Esophagus muscularis mucosa (tissue), 4 donors: Measurements from ENCODE around the gene DUOXA2. TPM values are rescaled to one million over a fixed set of nuclear protein-coding genes. Genes with fewer than 3 reads are reported as not detected.
A peak's percentile ranks its signal among the peaks of the same experiment; 100 is the strongest.

Source experiments
- DNase-seq: peaks from one replicate; pipeline ENCODE4 v3.0.0-alpha.2; 2017; ENCODE audit errors: extremely low spot score
- H3K27ac ChIP-seq, 4 donors: fragments of 200-600 bp; sonication (generic); replicated peaks in 1 of 4; 1 replicate in 3 of 4; 2 replicates in 1 of 4; pipeline ENCODE4 v1.5.1; 2016 to 2019; ENCODE audit warnings: mild to moderate bottlenecking in 1 of 4
- H3K27me3 ChIP-seq, 4 donors: fragments of 200-600 bp; sonication (generic); one replicate each; pipeline versions ENCODE4 v1.5.1 to v1.6.0; 2016 to 2019
- H3K36me3 ChIP-seq, 4 donors: fragments of 200-600 bp; sonication (generic); one replicate each; pipeline ENCODE4 v1.5.1; 2016 to 2019
- H3K4me1 ChIP-seq, 4 donors: fragments of 200-600 bp; sonication (generic); one replicate each; pipeline ENCODE4 v1.5.1; 2016 to 2019
- H3K4me3 ChIP-seq, 4 donors: fragments of 200-600 bp; sonication (generic); 1 replicate in 2 of 4; 2 replicates in 2 of 4; pipeline ENCODE4 v1.5.1; 2016 to 2019; ENCODE audit warnings: mild to moderate bottlenecking in 4 of 4, moderate library complexity in 1 of 4
- H3K9me3 ChIP-seq, 4 donors: fragments of 200-600 bp; sonication (generic); 1 replicate in 3 of 4; 2 replicates in 1 of 4; pipeline ENCODE4 v1.5.1; 2016 to 2019
- EP300 ChIP-seq: sonication (generic); formaldehyde crosslinking; IDR thresholded peaks from one replicate; pipeline ENCODE4 v1.6.1; 2017; ENCODE audit warnings: antibody characterized with exemption
- POLR2A ChIP-seq: fragments of 450-650 bp; IDR thresholded peaks from one replicate; pipeline ENCODE4 v1.6.1; 2017; ENCODE audit warnings: antibody characterized with exemption, moderate library complexity, mild to moderate bottlenecking, low read depth
- POLR2AphosphoS5 ChIP-seq, 2 donors: sonication (generic); formaldehyde crosslinking; IDR thresholded peaks; one replicate each; pipeline ENCODE4 v1.6.1; 2017; ENCODE audit warnings: antibody characterized with exemption in 2 of 2
- WGBS: methylation state at CpG from one replicate; pipeline ENCODE4 v1.1.5; 2018; 5-methylcytosine and 5-hydroxymethylcytosine counted together
- intact Hi-C: fragments of 100-400 bp; cut with DNase I; formaldehyde crosslinking; loops from one replicate; pipeline ENCODE4 v1.15.1; 2023
- total RNA-seq, 4 donors: library from RNA; depleted of rRNA; stranded (reverse); fragments of >200 nt; gene quantifications; one replicate each; pipeline versions ENCODE4 v1.1.0 to v1.2.1, GENCODE V29; 2016
- TF ChIP-seq, protein P1 (sequence below), 3 experiments: fragments of 200-600 bp in 2 of 3; fragments of 450-650 bp in 1 of 3; sonication (generic) in 2 of 3; IDR thresholded peaks; one replicate each; pipeline ENCODE4 v1.5.1; 2017 to 2019; ENCODE audit warnings: antibody characterized with exemption in 3 of 3, mild to moderate bottlenecking in 2 of 3, moderate library complexity in 1 of 3

DUOXA2 gene
- total RNA-seq, 4 donors from 2014 or later: 0.42 to 0.52 TPM; not detected in 2

DNA sequence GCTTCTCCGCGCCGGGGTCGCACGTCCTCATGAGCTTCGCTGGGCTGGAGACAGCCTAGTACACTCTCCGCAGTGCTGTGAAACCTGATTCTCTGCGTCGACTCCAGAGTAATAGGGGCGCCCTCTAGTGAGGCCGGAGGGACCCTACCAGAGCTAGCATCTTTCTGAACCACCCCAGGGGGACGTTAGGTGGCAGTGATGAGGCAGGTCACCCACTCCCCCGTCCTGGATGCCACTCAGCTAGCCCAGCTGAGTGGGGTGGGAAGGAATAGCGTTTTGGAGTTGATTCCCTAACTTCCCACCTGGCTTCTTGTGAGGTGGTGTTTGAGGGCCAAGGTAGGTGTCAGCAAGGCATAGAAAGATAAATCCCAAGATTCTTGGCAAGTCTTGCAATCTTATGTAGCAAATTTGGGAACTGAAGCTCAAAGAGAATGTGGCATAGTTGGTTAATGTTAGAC is 4.0 kb downstream of the DUOXA2 start:
- H3K4me1 ChIP-seq: peaks cover 20 to 40% (median 30%) of the 10 kb centered on the region in 4 donors
- no peaks in the 10 kb centered on the region for H3K9me3 ChIP-seq
- no peak for TF ChIP-seq EP300
- TF ChIP-seq, protein P1, sequence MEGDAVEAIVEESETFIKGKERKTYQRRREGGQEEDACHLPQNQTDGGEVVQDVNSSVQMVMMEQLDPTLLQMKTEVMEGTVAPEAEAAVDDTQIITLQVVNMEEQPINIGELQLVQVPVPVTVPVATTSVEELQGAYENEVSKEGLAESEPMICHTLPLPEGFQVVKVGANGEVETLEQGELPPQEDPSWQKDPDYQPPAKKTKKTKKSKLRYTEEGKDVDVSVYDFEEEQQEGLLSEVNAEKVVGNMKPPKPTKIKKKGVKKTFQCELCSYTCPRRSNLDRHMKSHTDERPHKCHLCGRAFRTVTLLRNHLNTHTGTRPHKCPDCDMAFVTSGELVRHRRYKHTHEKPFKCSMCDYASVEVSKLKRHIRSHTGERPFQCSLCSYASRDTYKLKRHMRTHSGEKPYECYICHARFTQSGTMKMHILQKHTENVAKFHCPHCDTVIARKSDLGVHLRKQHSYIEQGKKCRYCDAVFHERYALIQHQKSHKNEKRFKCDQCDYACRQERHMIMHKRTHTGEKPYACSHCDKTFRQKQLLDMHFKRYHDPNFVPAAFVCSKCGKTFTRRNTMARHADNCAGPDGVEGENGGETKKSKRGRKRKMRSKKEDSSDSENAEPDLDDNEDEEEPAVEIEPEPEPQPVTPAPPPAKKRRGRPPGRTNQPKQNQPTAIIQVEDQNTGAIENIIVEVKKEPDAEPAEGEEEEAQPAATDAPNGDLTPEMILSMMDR (IDR thresholded peaks at IDR 0.05): peak; percentile 74 to 93 (median 75)
- TF ChIP-seq POLR2AphosphoS5 (IDR thresholded peaks at IDR 0.05): peak in 1 of 2 donors; percentile 44
- H3K4me3 ChIP-seq: peak overlapping the region; percentile 30 to 44 (median 39)
- 3% methylated on average over 11 of the region's 14 CpGs for whole genome bisulfite sequencing
- H3K36me3 ChIP-seq: no peaks in the 10 kb centered on the region
- peak; percentile 93 for DNase-seq
- intact Hi-C loops: no loop called here
- H3K27ac ChIP-seq: no peak overlapping the region
- peaks cover 7 to 99% (median 43%) of the 10 kb centered on the region in 4 donors for H3K27me3 ChIP-seq

DNA sequence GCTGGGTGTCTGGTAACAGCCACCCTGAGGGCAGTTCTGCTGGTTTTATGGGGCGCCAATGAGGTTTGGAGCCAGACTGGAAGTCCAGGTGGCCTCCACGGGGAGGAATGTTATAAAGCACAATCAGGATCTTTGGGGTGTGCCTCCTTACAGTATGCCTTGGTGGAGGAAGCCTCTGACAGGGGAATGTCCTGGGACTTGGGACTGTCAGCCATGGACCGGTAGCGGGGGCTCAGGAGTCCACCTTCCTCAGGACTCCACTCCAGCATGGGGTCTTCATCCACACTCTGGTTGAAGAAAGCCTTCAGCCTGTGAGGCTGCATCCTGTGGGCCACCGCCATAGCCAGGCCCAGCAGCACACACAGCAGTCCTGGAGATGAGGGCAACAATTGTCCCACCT is 4.9 kb downstream of the DUOXA2 start:
- no peak overlapping the region for H3K27ac ChIP-seq
- TF ChIP-seq, protein P1 (IDR thresholded peaks at IDR 0.05): no peak
- no peak for TF ChIP-seq EP300
- no peak for TF ChIP-seq POLR2A
- TF ChIP-seq POLR2AphosphoS5 (IDR thresholded peaks at IDR 0.05): no peak
- no peaks in the 10 kb centered on the region for H3K9me3 ChIP-seq
- peaks cover 7 to 94% (median 35%) of the 10 kb centered on the region in 4 donors for H3K27me3 ChIP-seq
- intact Hi-C loops: no loop called here
- no peak for DNase-seq
- H3K36me3 ChIP-seq: no peaks in the 10 kb centered on the region
- no peak overlapping the region for H3K4me3 ChIP-seq
- 88% methylated on average over 3 of the region's 5 CpGs for WGBS
- peaks cover 19 to 32% (median 27%) of the 10 kb centered on the region in 4 donors for H3K4me1 ChIP-seq

DNA sequence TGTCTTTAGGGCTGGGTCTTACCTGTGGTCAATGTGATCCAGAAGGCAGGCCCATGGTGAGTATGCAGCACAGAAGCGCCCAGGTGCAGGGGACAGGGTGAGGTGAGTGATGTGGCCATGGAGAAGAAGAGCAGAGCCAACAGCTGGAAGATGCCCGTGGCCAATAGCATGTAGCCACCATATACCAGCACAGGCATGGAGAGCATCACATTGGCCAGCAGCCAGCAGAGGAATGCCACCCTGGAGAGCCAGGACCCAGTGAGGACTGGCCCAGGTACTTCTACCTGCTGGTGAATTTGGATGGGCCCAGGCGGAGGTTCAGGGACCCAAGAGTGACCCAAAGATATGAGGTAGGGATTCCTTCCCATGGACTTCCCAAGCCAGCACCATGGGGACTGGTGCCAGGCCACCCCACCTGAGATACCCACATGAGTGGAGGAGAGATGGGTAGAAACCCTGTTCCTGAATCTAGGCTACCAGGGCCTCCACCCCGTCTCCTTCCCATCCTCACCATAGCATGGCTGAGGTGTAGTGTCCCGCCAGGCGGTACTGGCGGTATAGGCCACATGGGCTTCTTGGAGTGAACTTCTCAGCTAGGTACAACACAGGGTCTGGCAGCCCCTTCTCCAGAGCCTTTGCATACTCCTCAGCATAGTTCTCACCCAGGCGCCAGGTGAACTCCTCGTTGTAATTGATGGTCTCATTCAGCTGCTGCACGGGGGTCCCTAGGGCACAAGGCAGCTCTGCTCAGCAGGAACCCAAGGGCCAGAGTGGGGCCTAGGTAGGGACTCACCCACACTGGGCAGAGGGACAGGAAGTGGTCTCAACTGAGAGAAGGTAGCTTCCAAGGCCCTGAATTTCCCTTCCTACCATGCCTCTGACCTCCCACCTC is 6.2 kb downstream of the DUOXA2 start:
- H3K4me3 ChIP-seq: no peak overlapping the region
- intact Hi-C loops: no loop called here
- no peaks in the 10 kb centered on the region for H3K9me3 ChIP-seq
- H3K27ac ChIP-seq: no peak overlapping the region
- H3K27me3 ChIP-seq: peaks cover 7 to 91% (median 31%) of the 10 kb centered on the region in 4 donors
- no peaks in the 10 kb centered on the region for H3K36me3 ChIP-seq
- DNase-seq: no peak
- no peak for TF ChIP-seq POLR2A
- no peak for TF ChIP-seq EP300
- TF ChIP-seq, protein P1 (IDR thresholded peaks at IDR 0.05): no peak
- no peak for TF ChIP-seq POLR2AphosphoS5 (IDR thresholded peaks at IDR 0.05)
- 93% methylated on average over 7 of the region's 10 CpGs for WGBS
- H3K4me1 ChIP-seq: peaks cover 14 to 23% (median 20%) of the 10 kb centered on the region in 4 donors

DNA sequence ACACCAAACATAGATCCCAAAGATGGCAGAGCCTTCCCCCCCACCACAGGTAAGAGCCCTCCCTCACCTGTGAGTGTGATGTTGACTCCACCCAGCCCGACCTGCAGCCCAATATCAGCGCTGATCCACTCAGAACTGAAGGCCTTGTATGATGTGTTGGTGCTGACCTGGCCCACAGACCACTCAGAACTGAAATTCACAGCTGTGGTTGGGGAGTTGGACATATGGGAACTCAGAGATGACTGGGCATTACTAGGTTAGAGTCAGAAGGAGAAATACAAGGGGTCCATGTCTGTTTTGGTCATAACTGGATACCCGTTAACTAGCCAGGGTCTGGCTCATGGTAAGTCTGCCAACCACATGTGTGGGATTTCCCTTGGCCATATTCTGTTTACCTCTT is 6.9 kb downstream of the DUOXA2 start:
- Histone ChIP-seq H3K27ac (no peak overlapping the region), H3K9me3 (no peaks in the 10 kb centered on the region), H3K4me3 (no peak overlapping the region), H3K4me1 (peaks cover 14 to 23% (median 20%) of the 10 kb centered on the region in 4 donors), H3K36me3 (no peaks in the 10 kb centered on the region), H3K27me3 (peaks cover 7 to 91% (median 27%) of the 10 kb centered on the region in 4 donors)
- no peak for DNase-seq
- intact Hi-C loops: no loop called here
- 69% methylated on average over 3 of the region's 3 CpGs for WGBS
- TF ChIP-seq, protein P1 (IDR thresholded peaks at IDR 0.05): no peak
- TF ChIP-seq EP300 (no peak), POLR2A (no peak), POLR2AphosphoS5 (IDR thresholded peaks at IDR 0.05) (no peak)
